Body of pancreas (tissue), 4 donors: ENCODE results near the gene IGFBP6. TPM values are rescaled to one million over a fixed set of nuclear protein-coding genes. Genes with fewer than 3 reads are reported as not detected.
"Not testable (repeated sequence)": the region's sequence is repeated elsewhere in the genome, so short reads cannot be mapped to it uniquely, and the experiment has no call there.

Experiments
- ATAC-seq: fragments of 150-250 bp; one replicate; pipeline ENCODE4 v1.9.1; 2016
- DNase-seq, 4 donors: peaks; one replicate each; pipeline ENCODE4 v3.0.0-alpha.2; 2019
- H3K27ac ChIP-seq, 4 donors: fragments of 200-600 bp; sonication (generic); 1 replicate in 3 of 4; 2 replicates in 1 of 4; pipeline versions ENCODE4 v1.5.1 to v1.6.1; 2016 to 2019; ENCODE audit warnings: mild to moderate bottlenecking in 1 of 4, mixed read lengths in 1 of 4, moderate library complexity in 1 of 4
- H3K27me3 ChIP-seq, 2 donors: fragments of 200-600 bp; sonication (generic); one replicate each; pipeline ENCODE4 v1.6.0; 2016; ENCODE audit warnings: mild to moderate bottlenecking in 1 of 2
- H3K36me3 ChIP-seq, 2 donors: fragments of 200-600 bp; sonication (generic); replicated peaks in 1 of 2; 2 replicates each; pipeline ENCODE4 v1.5.1; 2016; ENCODE audit warnings: low read depth in 2 of 2; ENCODE audit not compliant: insufficient read depth in 1 of 2
- H3K4me1 ChIP-seq: fragments of 200-600 bp; sonication (generic); one replicate; pipeline ENCODE4 v1.6.0; 2016
- H3K4me3 ChIP-seq, 2 donors: fragments of 200-600 bp; sonication (generic); 1 replicate in 1 of 2; 2 replicates in 1 of 2; pipeline ENCODE4 v1.5.1; 2016 to 2019
- H3K9me3 ChIP-seq, 3 donors: fragments of 200-600 bp; sonication (generic); 1 replicate in 2 of 3; 2 replicates in 1 of 3; pipeline ENCODE4 v1.5.1; 2016
- CTCF ChIP-seq, 7 experiments: fragments of 450-650 bp in 4 of 7; fragments of 200-600 bp in 3 of 7; sonication (generic) in 3 of 7; IDR thresholded peaks; one replicate each; pipeline ENCODE4 v1.5.1; 2016 to 2019; ENCODE audit warnings: antibody characterized with exemption in 7 of 7
- POLR2A ChIP-seq, 3 donors: fragments of 450-650 bp; IDR thresholded peaks; one replicate each; pipeline ENCODE4 v1.6.1; 2016; ENCODE audit warnings: antibody characterized with exemption in 3 of 3, mild to moderate bottlenecking in 2 of 3
- WGBS, 2 donors: methylation state at CpG; one replicate each; pipeline ENCODE4 v1.1.5; 2017; 5-methylcytosine and 5-hydroxymethylcytosine counted together
- intact Hi-C: fragments of 100-400 bp; cut with DNase I; formaldehyde crosslinking; loops from one replicate; pipeline ENCODE4 v1.15.1; 2023
- total RNA-seq, 2 donors: library from RNA; depleted of rRNA; stranded (reverse); fragments of >200 nt; gene quantifications; one replicate each; pipeline ENCODE4 v1.1.0, GENCODE V29; 2016

Gene IGFBP6
- total RNA-seq, 2 donors from 2014 or later: 154 to 204 TPM

- no peaks in the 10 kb centered on the region for H3K36me3 ChIP-seq
- intact Hi-C loops: no loop called here
- H3K27ac ChIP-seq: no peak overlapping the region
- H3K4me3 ChIP-seq: no peak overlapping the region
- DNase-seq (no peak), ATAC-seq (no peak)
- WGBS, 2 donors: 91 to 93% methylated on average over 6 of the region's 6 CpGs
- H3K27me3 ChIP-seq: no peaks in the 10 kb centered on the region
- H3K4me1 ChIP-seq: no peaks in the 10 kb centered on the region
- H3K9me3 ChIP-seq: no peaks in the 10 kb centered on the region
- TF ChIP-seq CTCF (IDR thresholded peaks at IDR 0.05): no peak
- no peak for TF ChIP-seq POLR2A (IDR thresholded peaks at IDR 0.05)
These were observed 7.4 kb upstream of the IGFBP6 start for GRCh38 chr12:53090105-53090504.

- TF ChIP-seq CTCF (IDR thresholded peaks at IDR 0.05): no peak
- TF ChIP-seq POLR2A (IDR thresholded peaks at IDR 0.05): no peak
These were observed 6.9 kb upstream of the IGFBP6 start for GRCh38 chr12:53090554-53090953.

GRCh38 chr12:53091756-53092155, 5.7 kb upstream of the IGFBP6 start:
- Histone ChIP-seq H3K27me3 (no peaks in the 10 kb centered on the region), H3K4me3 (no peak overlapping the region), H3K36me3 (no peaks in the 10 kb centered on the region), H3K9me3 (no peaks in the 10 kb centered on the region), H3K4me1 (no peaks in the 10 kb centered on the region), H3K27ac (no peak overlapping the region)
- DNase-seq (no peak), ATAC-seq (no peak)
- intact Hi-C loops: no loop called here
- TF ChIP-seq POLR2A (IDR thresholded peaks at IDR 0.05) (no peak), CTCF (IDR thresholded peaks at IDR 0.05) (no peak)
- WGBS, 2 donors: 78 to 84% methylated on average over 6 of the region's 6 CpGs

More at GRCh38 chr12:53090554-53090953, 6.9 kb upstream of the IGFBP6 start:
- Histone ChIP-seq H3K9me3 (no peaks in the 10 kb centered on the region), H3K4me1 (no peaks in the 10 kb centered on the region), H3K27ac (no peak overlapping the region), H3K36me3 (no peaks in the 10 kb centered on the region), H3K4me3 (no peak overlapping the region), H3K27me3 (no peaks in the 10 kb centered on the region)
- 40 to 49% methylated on average over 2 of the region's 2 CpGs for WGBS, 2 donors
- no peak for ATAC-seq
- intact Hi-C loops: no loop called here
- no peak for DNase-seq

- intact Hi-C loops: no loop called here
- H3K4me1 ChIP-seq: peaks cover 21% of the 10 kb centered on the region
- ATAC-seq (no peak), DNase-seq (no peak)
- H3K4me3 ChIP-seq: no peak overlapping the region
- H3K27ac ChIP-seq: peak overlapping the region in 1 of 4 donors; percentile 10
- H3K27me3 ChIP-seq: no peaks in the 10 kb centered on the region
- no peaks in the 10 kb centered on the region for H3K9me3 ChIP-seq
- 67 to 86% methylated on average over 6 of the region's 6 CpGs for WGBS, 2 donors
- H3K36me3 ChIP-seq: no peaks in the 10 kb centered on the region
- no peak for TF ChIP-seq POLR2A (IDR thresholded peaks at IDR 0.05)
- no peak for TF ChIP-seq CTCF (IDR thresholded peaks at IDR 0.05)
These were observed 3.6 kb upstream of the IGFBP6 start for GRCh38 chr12:53093777-53094393.

- intact Hi-C loops: no loop called here
- peak overlapping the region in 1 of 4 donors; percentile 10 for H3K27ac ChIP-seq
- no peaks in the 10 kb centered on the region for H3K9me3 ChIP-seq
- DNase-seq (no peak), ATAC-seq (no peak)
- 75 to 78% methylated on average over 6 of the region's 6 CpGs for WGBS, 2 donors
- TF ChIP-seq CTCF (IDR thresholded peaks at IDR 0.05) (no peak), POLR2A (IDR thresholded peaks at IDR 0.05) (no peak)
- no peaks in the 10 kb centered on the region for H3K36me3 ChIP-seq
- H3K27me3 ChIP-seq: no peaks in the 10 kb centered on the region
- H3K4me1 ChIP-seq: peaks cover 26% of the 10 kb centered on the region
- H3K4me3 ChIP-seq: no peak overlapping the region
These were observed 3.1 kb upstream of the IGFBP6 start for GRCh38 chr12:53094394-53094787.

- H3K27ac ChIP-seq, H3K4me3 ChIP-seq, H3K36me3 ChIP-seq, ATAC-seq, H3K27me3 ChIP-seq, DNase-seq, H3K9me3 ChIP-seq, intact Hi-C loops: not testable (repeated sequence)
- 86 to 88% methylated on average over 5 of the region's 5 CpGs for WGBS, 2 donors
- H3K4me1 ChIP-seq: peaks cover 27% of the 10 kb centered on the region
These were observed 2.5 kb upstream of the IGFBP6 start for GRCh38 chr12:53094796-53095595.

GRCh38 chr12:53095596-53095895, 1.9 kb upstream of the IGFBP6 start:
- H3K4me3 ChIP-seq, H3K36me3 ChIP-seq, H3K27ac ChIP-seq, H3K27me3 ChIP-seq, DNase-seq, ATAC-seq, H3K9me3 ChIP-seq, intact Hi-C loops: not testable (repeated sequence)
- 94 to 95% methylated on average over 3 of the region's 3 CpGs for WGBS, 2 donors
- H3K4me1 ChIP-seq: peaks cover 27% of the 10 kb centered on the region
